Spleen (tissue), 11 donors: ENCODE measurements around the gene PTK7. TPM values are rescaled to one million over a fixed set of nuclear protein-coding genes. Genes with fewer than 3 reads are reported as not detected.

ENCODE experiments used
- DNase-seq: peaks from one replicate; pipeline ENCODE4 v3.0.0-alpha.2; 2020
- H3K27ac ChIP-seq, 8 donors: fragments of 200-600 bp; sonication (generic) in 7 of 8; 1 replicate in 4 of 8; 2 replicates in 4 of 8; pipeline versions ENCODE4 v1.5.0 to v1.8.0; 2016 to 2021; ENCODE audit warnings: inconsistent platforms in 4 of 8, mild to moderate bottlenecking in 4 of 8, moderate library complexity in 1 of 8
- H3K27me3 ChIP-seq, 7 donors: fragments of 200-600 bp; sonication (generic) in 6 of 7; replicated peaks in 1 of 7; 1 replicate in 4 of 7; 2 replicates in 3 of 7; pipeline versions ENCODE4 v1.5.0 to v1.8.0; 2016 to 2021; ENCODE audit warnings: inconsistent platforms in 3 of 7, mild to moderate bottlenecking in 1 of 7
- H3K36me3 ChIP-seq, 6 donors: fragments of 200-600 bp; sonication (generic) in 5 of 6; 1 replicate in 4 of 6; 2 replicates in 2 of 6; pipeline versions ENCODE4 v1.5.0 to v1.8.0; 2016 to 2021; ENCODE audit warnings: inconsistent platforms in 2 of 6
- H3K4me1 ChIP-seq, 6 donors: fragments of 200-600 bp; sonication (generic) in 5 of 6; 1 replicate in 3 of 6; 2 replicates in 3 of 6; pipeline versions ENCODE4 v1.5.0 to v1.8.0; 2016 to 2021; ENCODE audit warnings: inconsistent platforms in 3 of 6
- H3K4me3 ChIP-seq, 8 donors: fragments of 200-600 bp; sonication (generic) in 7 of 8; 1 replicate in 4 of 8; 2 replicates in 4 of 8; pipeline versions ENCODE4 v1.5.0 to v1.8.0; 2016 to 2021; ENCODE audit warnings: inconsistent platforms in 4 of 8, mild to moderate bottlenecking in 4 of 8, moderate library complexity in 2 of 8
- H3K9me3 ChIP-seq, 8 donors: fragments of 200-600 bp; sonication (generic) in 7 of 8; 1 replicate in 4 of 8; 2 replicates in 4 of 8; pipeline versions ENCODE4 v1.5.0 to v1.8.0; 2016 to 2021; ENCODE audit warnings: inconsistent platforms in 4 of 8
- POLR2A ChIP-seq, 3 donors: fragments of 450-650 bp; IDR thresholded peaks; one replicate each; pipeline ENCODE4 v1.5.1; 2017; ENCODE audit warnings: antibody characterized with exemption in 3 of 3, mild to moderate bottlenecking in 1 of 3
- POLR2AphosphoS5 ChIP-seq, 3 donors: sonication (generic); formaldehyde crosslinking; IDR thresholded peaks; one replicate each; pipeline ENCODE4 v1.5.1; 2017; ENCODE audit warnings: antibody characterized with exemption in 3 of 3
- WGBS, 5 donors: extraction: QIAGEN DNeasy Blood & Tissue Kit in 3 of 5; methylation state at CpG; one replicate each; pipeline versions ENCODE4 v1.1.5 to v1.1.7; 2013 to 2018; 5-methylcytosine and 5-hydroxymethylcytosine counted together
- intact Hi-C: fragments of 100-400 bp; cut with DNase I; formaldehyde crosslinking; loops from one replicate; pipeline ENCODE4 v1.15.0; 2023; ENCODE audit warnings: low total_unique reads
- polyA plus RNA-seq, 3 donors: library from polyadenylated mRNA; stranded (reverse); fragments of 200-250 nt; gene quantifications; one replicate each; pipeline ENCODE4 v1.2.1, GENCODE V29; 2013
- total RNA-seq, 7 donors: library from RNA; depleted of rRNA in 3 of 7; stranded (reverse); fragments of >200 nt in 3 of 7; fragmentation: NEBNext Ultra II Directional in 4 of 7; extraction: Animal tissue kit (Norgen Biotek cat#: 25700) in 4 of 7; gene quantifications; one replicate each; pipeline versions ENCODE4 v1.1.0 to v1.2.1, GENCODE V29; 2016 to 2021
- TF ChIP-seq, protein P1 (sequence below), 11 experiments: fragments of 200-600 bp in 7 of 11; fragments of 450-650 bp in 4 of 11; sonication (generic) in 4 of 11; IDR thresholded peaks in 8 of 11; conservative IDR thresholded peaks in 3 of 11; 1 replicate in 7 of 11; 2 replicates in 4 of 11; pipeline versions ENCODE4 v1.4.0 to v1.8.0; 2016 to 2021; ENCODE audit warnings: antibody characterized with exemption in 11 of 11, inconsistent platforms in 4 of 11, mild to moderate bottlenecking in 1 of 11
- donor health status: healthy with polysubstance abuse.
- donor health status: DM: no; HTN: no; CAD: no; lungs with moderate emphysema.
- donor health status: DM: no; HTN: no; CAD: no.
- donor health status: Bipolar disorder and iron deficiency.
- donor health status: healthy.
- donor health status: DM: no; HTN: no; CAD: no.
- donor health status: DM: yes; HTN: yes; CAD: no.

Gene PTK7
- total and polyA plus RNA-seq, 10 donors, result 6.0 to 66.4 (median 25.9) TPM

GRCh38 chr6:43043310-43043709 is 32.8 kb upstream of the PTK7 start:
- H3K9me3 ChIP-seq, result no peaks in the 10 kb centered on the region
- peaks cover 0 to 98% (median 77%) of the 10 kb centered on the region in 6 donors for H3K36me3 ChIP-seq
- no peaks in the 10 kb centered on the region for H3K4me1 ChIP-seq
- intact Hi-C loops, result no loop called here
- TF ChIP-seq POLR2A (IDR thresholded peaks at IDR 0.05) (no peak), POLR2AphosphoS5 (IDR thresholded peaks at IDR 0.05) (no peak)
- TF ChIP-seq, protein P1, sequence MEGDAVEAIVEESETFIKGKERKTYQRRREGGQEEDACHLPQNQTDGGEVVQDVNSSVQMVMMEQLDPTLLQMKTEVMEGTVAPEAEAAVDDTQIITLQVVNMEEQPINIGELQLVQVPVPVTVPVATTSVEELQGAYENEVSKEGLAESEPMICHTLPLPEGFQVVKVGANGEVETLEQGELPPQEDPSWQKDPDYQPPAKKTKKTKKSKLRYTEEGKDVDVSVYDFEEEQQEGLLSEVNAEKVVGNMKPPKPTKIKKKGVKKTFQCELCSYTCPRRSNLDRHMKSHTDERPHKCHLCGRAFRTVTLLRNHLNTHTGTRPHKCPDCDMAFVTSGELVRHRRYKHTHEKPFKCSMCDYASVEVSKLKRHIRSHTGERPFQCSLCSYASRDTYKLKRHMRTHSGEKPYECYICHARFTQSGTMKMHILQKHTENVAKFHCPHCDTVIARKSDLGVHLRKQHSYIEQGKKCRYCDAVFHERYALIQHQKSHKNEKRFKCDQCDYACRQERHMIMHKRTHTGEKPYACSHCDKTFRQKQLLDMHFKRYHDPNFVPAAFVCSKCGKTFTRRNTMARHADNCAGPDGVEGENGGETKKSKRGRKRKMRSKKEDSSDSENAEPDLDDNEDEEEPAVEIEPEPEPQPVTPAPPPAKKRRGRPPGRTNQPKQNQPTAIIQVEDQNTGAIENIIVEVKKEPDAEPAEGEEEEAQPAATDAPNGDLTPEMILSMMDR (IDR thresholded peaks at IDR 0.05 in 8 of 11, conservative IDR thresholded peaks at IDR 0.05 in 3 of 11), result no peak
- 95 to 100% (median 95%) methylated on average over 9 of the region's 9 CpGs for WGBS, 5 donors
- H3K4me3 ChIP-seq, result no peak overlapping the region
- DNase-seq, result no peak
- no peaks in the 10 kb centered on the region for H3K27me3 ChIP-seq
- no peak overlapping the region for H3K27ac ChIP-seq

GRCh38 chr6:43045371-43045930 is 30.7 kb upstream of the PTK7 start:
- H3K27ac ChIP-seq, result no peak overlapping the region
- H3K27me3 ChIP-seq, result no peaks in the 10 kb centered on the region
- peaks cover 0 to 97% (median 75%) of the 10 kb centered on the region in 6 donors for H3K36me3 ChIP-seq
- intact Hi-C loops, result no loop called here
- H3K4me1 ChIP-seq, result no peaks in the 10 kb centered on the region
- 92 to 99% (median 96%) methylated on average over 7 to 11 of the region's 11 CpGs for WGBS, 5 donors
- no peaks in the 10 kb centered on the region for H3K9me3 ChIP-seq
- no peak for DNase-seq
- TF ChIP-seq, protein P1 (IDR thresholded peaks at IDR 0.05 in 8 of 11, conservative IDR thresholded peaks at IDR 0.05 in 3 of 11), result no peak
- no peak for TF ChIP-seq POLR2A (IDR thresholded peaks at IDR 0.05)
- no peak for TF ChIP-seq POLR2AphosphoS5 (IDR thresholded peaks at IDR 0.05)
- H3K4me3 ChIP-seq, result no peak overlapping the region

DNA sequence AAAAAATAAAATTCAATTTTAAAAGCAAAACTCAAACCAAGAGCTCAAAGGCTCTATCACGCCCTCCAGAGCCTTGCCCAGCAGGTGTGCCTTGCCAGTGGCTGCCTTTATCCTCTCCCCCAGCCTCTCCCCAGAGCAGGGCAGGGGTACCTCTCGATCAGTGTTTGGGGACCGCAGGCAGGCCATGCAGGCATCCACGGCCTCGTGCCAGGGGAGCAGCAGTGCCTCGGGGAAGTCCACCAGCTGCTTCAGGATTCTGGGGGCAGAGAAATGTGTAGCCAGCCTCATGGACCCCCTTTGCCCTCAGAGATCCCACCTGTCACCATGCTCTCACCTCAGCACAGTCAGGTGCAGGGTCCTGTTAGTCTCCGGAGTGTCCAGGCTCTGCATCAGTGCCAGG is 28.1 kb upstream of the PTK7 start:
- Histone ChIP-seq H3K4me3 (no peak overlapping the region), H3K27ac (no peak overlapping the region), H3K27me3 (no peaks in the 10 kb centered on the region), H3K36me3 (peaks cover 0 to 93% (median 59%) of the 10 kb centered on the region in 6 donors), H3K4me1 (peaks cover 5 to 25% (median 16%) of the 10 kb centered on the region in 6 donors), H3K9me3 (no peaks in the 10 kb centered on the region)
- TF ChIP-seq POLR2AphosphoS5 (IDR thresholded peaks at IDR 0.05), result peak in 1 of 3 donors; percentile 5
- TF ChIP-seq POLR2A (IDR thresholded peaks at IDR 0.05), result no peak
- TF ChIP-seq, protein P1 (IDR thresholded peaks at IDR 0.05 in 8 of 11, conservative IDR thresholded peaks at IDR 0.05 in 3 of 11), result no peak
- WGBS, 5 donors, result 84 to 96% (median 92%) methylated on average over 3 to 7 of the region's 7 CpGs
- DNase-seq, result no peak
- intact Hi-C loops, result no loop called here

- no peak for TF ChIP-seq POLR2A (IDR thresholded peaks at IDR 0.05)
- peak in 1 of 3 donors; percentile 33 for TF ChIP-seq POLR2AphosphoS5 (IDR thresholded peaks at IDR 0.05)
- TF ChIP-seq, protein P1 (IDR thresholded peaks at IDR 0.05 in 8 of 11, conservative IDR thresholded peaks at IDR 0.05 in 3 of 11), result no peak
- H3K36me3 ChIP-seq, result peaks cover 0 to 78% (median 44%) of the 10 kb centered on the region in 6 donors
- H3K4me1 ChIP-seq, result peaks cover 9 to 43% (median 26%) of the 10 kb centered on the region in 6 donors
- no peak for DNase-seq
- H3K27ac ChIP-seq, result no peak overlapping the region
- intact Hi-C loops, result no loop called here
- no peak overlapping the region for H3K4me3 ChIP-seq
- H3K27me3 ChIP-seq, result no peaks in the 10 kb centered on the region
- no peaks in the 10 kb centered on the region for H3K9me3 ChIP-seq
- 94 to 97% (median 96%) methylated on average over 12 to 17 of the region's 17 CpGs for WGBS, 5 donors
These were observed 25.1 kb upstream of the PTK7 start for GRCh38 chr6:43050981-43051380.
